Stomach (tissue), 4 donors: ENCODE results near the gene CFAP100.

ENCODE experiments used
- EP300 ChIP-seq: sonication (generic); formaldehyde crosslinking; IDR thresholded peaks from one replicate; pipeline ENCODE4 v1.6.1; 2017; ENCODE audit warnings: antibody characterized with exemption
- TF ChIP-seq, protein P1 (sequence below), 7 experiments: fragments of 450-650 bp in 4 of 7; fragments of 200-600 bp in 3 of 7; sonication (generic) in 3 of 7; IDR thresholded peaks; one replicate each; pipeline ENCODE4 v1.5.1; 2016 to 2019; ENCODE audit warnings: antibody characterized with exemption in 7 of 7, control low read depth in 2 of 7, mild to moderate bottlenecking in 1 of 7

DNA sequence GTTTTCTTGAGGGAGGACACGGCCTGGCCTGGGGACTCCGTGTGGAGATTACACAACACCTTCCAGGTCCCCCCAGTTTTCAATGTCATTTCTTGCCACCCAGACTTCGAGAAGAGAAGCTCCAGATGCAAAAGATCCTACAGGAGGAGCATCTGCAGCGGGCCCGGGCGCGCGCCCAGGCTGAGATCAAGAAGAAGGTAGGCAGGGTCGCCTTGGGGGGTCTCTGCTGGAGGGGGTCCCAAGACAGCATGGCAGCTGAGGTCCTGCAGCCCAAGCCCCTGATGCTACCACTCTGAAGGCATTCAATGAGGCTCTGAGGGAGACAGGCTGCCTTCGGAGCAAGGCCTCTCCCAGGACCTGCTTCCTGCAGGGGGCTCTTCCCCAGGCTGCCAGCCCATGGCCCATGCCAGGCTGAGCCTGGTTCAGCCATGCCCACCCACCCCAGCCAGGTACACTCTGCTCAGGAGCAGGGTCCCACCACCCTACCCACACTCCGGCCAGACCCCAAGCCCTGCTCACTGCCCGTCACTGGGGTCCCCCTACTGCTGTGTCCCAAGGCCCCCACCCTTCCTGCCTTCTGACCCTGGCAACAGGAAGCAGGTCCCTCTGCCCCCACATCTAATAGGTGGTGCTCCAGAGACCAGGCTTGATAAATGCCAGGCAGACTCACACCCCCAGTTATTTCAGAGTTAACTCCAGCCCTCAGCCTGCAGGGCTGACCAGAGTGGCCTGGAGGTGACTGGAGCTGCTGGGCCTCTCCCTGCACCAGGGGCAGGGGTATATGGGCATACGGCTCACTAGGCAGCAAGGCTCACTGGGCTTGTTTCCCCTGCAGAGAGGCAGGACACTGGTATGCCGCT lies 41.0 kb downstream of the CFAP100 start:
- TF ChIP-seq, protein P1, sequence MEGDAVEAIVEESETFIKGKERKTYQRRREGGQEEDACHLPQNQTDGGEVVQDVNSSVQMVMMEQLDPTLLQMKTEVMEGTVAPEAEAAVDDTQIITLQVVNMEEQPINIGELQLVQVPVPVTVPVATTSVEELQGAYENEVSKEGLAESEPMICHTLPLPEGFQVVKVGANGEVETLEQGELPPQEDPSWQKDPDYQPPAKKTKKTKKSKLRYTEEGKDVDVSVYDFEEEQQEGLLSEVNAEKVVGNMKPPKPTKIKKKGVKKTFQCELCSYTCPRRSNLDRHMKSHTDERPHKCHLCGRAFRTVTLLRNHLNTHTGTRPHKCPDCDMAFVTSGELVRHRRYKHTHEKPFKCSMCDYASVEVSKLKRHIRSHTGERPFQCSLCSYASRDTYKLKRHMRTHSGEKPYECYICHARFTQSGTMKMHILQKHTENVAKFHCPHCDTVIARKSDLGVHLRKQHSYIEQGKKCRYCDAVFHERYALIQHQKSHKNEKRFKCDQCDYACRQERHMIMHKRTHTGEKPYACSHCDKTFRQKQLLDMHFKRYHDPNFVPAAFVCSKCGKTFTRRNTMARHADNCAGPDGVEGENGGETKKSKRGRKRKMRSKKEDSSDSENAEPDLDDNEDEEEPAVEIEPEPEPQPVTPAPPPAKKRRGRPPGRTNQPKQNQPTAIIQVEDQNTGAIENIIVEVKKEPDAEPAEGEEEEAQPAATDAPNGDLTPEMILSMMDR (IDR thresholded peaks at IDR 0.05), result no peak
- TF ChIP-seq EP300, result no peak
